ENCODE measurements around the gene LRFN3.
"Not testable (repeated sequence)": the region's sequence is repeated elsewhere in the genome, so short reads cannot be mapped to it uniquely, and the experiment has no call there.

LRFN3 gene

GRCh38 chr19:35905178-35905727, 30.9 kb upstream of the LRFN3 start:
- no peak for DNase-seq (ENCODE audit: low read depth in 2 of 2)

- DNase-seq (ENCODE audit: low read depth in 2 of 2): no peak
These were observed 28.8 kb upstream of the LRFN3 start for GRCh38 chr19:35907377-35907745.

- no peak for DNase-seq (ENCODE audit: low read depth in 2 of 2)
These were observed 28.1 kb upstream of the LRFN3 start, which contains the start of gene TYROBP for GRCh38 chr19:35908010-35908441. Gene TYROBP, minus strand, starts transcription at chr19:35908295. Its CDS starts 67 bp downstream, at chr19:35908228.

- DNase-seq (ENCODE audit: low read depth in 2 of 2): no peak
These were observed 27.0 kb upstream of the LRFN3 start for GRCh38 chr19:35908973-35909683.

- no peak for DNase-seq (ENCODE audit: low read depth in 2 of 2)
These were observed 26.5 kb upstream of the LRFN3 start for GRCh38 chr19:35909684-35910035.

GRCh38 chr19:35910355-35910754, 25.8 kb upstream of the LRFN3 start:
- not testable (repeated sequence) for DNase-seq (ENCODE audit: low read depth in 2 of 2)

- DNase-seq (ENCODE audit: low read depth in 2 of 2): no peak
These were observed 25.0 kb upstream of the LRFN3 start for GRCh38 chr19:35911173-35911572.

- no peak for DNase-seq (ENCODE audit: low read depth in 2 of 2)
These were observed 24.4 kb upstream of the LRFN3 start for GRCh38 chr19:35911790-35912189.

GRCh38 chr19:35913589-35913988, 22.6 kb upstream of the LRFN3 start:
- no peak for DNase-seq (ENCODE audit: low read depth in 2 of 2)

- DNase-seq (ENCODE audit: low read depth in 2 of 2): no peak
These were observed 20.7 kb upstream of the LRFN3 start for GRCh38 chr19:35915443-35915842.

- no peak for DNase-seq (ENCODE audit: low read depth in 2 of 2)
These were observed 16.9 kb upstream of the LRFN3 start for GRCh38 chr19:35919306-35919705.

- DNase-seq (ENCODE audit: low read depth in 2 of 2): no peak
These were observed 15.2 kb upstream of the LRFN3 start for GRCh38 chr19:35921012-35921411.

GRCh38 chr19:35925501-35925900, 10.7 kb upstream of the LRFN3 start:
- DNase-seq (ENCODE audit: low read depth in 2 of 2): no peak

GRCh38 chr19:35928507-35928906, 7.7 kb upstream of the LRFN3 start:
- no peak for DNase-seq (ENCODE audit: low read depth in 2 of 2)

- DNase-seq (ENCODE audit: low read depth in 2 of 2): no peak
These were observed 6.3 kb upstream of the LRFN3 start for GRCh38 chr19:35929876-35930275.

- DNase-seq (ENCODE audit: low read depth in 2 of 2): peak; percentile 99
These were observed 4.9 kb upstream of the LRFN3 start for GRCh38 chr19:35931161-35931873.

- DNase-seq (ENCODE audit: low read depth in 2 of 2): no peak
These were observed 4.3 kb upstream of the LRFN3 start for GRCh38 chr19:35931874-35932202.

- DNase-seq (ENCODE audit: low read depth in 2 of 2): no peak
These were observed 3.8 kb upstream of the LRFN3 start for GRCh38 chr19:35932291-35932936.

GRCh38 chr19:35936738-35937268, 629 bp downstream of the LRFN3 start:
- DNase-seq (ENCODE audit: low read depth in 2 of 2): no peak

- no peak for DNase-seq (ENCODE audit: low read depth in 2 of 2)
These were observed 1.4 kb downstream of the LRFN3 start for GRCh38 chr19:35937345-35938281.
